ELF-1 (cell line): ENCODE measurements around the gene CLTC.
"Not testable (repeated sequence)": the region's sequence is repeated elsewhere in the genome, so short reads cannot be mapped to it uniquely, and the experiment has no call there.

ENCODE experiments used
- DNase-seq: peaks from one replicate; pipeline ENCODE4 v3.0.0-alpha.2; 2016; ENCODE audit warnings: low read depth, low spot score

The CLTC gene

DNA sequence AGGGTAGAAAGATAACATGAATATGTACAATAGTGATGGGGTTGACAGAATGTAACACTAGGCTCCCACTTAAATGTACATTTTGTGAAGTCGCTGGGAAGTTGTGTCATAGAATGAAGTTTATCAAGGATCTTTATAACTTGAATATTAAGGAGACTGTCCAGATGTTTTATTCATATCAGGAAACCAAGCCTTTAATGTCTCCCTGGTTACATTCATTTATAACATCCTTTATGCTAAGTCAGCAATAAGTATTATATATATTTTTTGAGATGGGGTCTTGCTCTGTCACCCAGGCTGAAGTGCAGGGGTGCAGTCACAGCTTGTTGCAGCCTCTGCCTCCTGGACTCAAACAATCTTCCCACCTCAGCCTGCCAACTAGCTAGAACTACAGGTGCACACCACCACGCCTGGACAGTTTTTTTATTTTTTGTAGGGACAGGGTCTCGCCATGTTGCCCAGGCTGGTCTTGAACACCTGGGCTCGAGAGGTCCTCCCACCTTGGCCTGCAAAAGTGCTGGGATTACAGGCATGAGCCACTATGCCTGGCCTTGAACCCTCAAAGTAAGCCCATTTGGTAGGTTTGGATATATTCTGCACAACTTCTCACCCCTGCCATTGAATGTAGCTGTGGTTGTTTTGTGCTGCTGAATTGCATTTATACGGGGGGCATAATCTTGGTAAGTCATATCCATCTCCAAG, 14.1 kb downstream of the CLTC start:
- DNase-seq = no peak

DNA sequence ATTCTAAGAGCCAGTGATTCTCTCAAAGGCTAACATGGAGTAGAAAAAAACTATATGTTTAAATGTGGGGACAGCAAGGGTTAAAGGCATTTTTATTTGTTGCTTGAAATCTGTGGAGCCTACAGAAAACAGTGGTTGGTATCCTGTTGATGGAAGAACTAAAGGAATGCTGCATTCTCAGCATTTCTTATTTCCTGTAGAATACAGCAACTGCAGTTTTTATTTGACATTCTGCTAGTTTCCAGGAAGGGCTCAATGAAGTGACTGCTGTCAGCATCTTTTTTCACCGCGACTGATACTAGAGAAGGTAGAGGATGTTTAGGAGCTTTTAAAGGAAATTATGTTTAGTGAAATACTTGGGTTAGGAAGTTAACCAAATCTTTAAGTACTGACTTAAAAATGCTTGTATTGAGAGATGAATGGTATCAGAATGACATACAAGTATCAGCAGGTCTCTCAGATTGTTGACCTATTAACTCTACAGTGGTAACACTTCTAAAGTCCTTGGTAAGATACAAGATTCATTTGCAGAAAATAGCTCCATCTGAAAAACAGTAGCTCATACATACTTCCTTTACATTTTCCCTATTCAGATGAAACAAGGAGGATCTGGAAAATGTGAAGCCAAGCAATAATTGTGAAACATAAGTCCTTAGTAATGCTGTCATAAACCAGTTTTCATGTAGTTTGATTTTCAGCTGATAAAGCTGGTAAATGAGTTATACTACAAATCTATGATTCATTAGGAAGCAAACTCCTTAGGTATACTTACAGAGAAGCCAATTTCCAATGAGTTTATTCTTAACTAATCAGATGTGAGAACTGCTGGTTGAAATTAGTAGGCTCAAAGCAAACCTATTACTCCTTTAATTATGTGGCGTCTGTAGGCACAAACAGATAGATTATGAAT, 15.2 kb downstream of the CLTC start:
- no peak for DNase-seq

DNA sequence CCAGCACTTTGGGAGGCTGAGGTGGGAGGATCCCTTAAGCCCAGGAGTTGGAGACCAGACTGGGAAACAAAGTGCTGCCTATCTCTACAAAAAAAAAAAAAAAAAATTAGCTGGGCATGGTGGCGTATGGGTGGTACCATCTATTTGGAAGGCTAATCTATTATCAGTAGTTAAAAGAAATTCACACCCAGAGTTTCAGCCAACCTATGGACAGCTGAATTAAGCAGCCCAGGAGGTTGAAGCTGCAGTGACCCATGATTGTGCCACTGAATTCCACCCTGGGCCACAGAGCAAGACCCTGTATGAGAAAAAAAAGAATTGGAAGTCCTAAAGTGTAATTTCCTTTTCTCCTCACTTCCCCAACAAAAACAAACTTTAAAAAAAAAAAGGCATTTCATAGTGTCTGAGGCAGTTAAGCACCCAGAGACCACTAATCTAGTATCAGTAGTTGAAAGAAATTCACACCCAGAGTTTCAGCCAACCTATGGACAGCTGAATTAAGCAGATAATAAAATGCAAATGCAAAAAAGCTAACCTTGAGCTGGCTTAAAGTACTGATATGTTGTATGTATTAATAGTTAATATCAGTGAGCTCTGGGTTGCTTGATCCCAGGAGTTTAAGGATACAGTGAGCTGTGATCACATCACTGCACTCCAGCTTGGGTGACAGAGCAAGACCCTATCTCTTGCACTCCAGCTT, 18.1 kb downstream of the CLTC start:
- no peak for DNase-seq

DNA sequence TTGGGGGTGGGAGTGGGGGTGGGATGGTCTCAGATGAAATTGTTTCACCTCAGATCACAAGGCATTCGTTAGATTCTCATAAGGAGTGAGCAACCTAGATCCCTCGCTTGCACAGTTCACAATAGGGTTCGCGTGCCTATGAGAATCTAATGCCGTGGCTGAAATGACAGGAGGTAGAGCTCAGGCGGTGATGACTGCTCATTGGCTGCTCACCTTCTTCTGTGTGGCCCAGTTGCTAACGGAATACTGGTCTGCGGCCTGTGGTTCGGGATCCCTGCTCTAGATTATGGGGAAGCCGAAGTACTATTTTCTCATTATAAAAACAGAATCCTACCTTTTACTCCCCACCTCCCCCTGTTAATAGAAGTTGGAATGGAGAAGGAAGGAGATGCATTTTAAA, 18.9 kb downstream of the CLTC start:
- no peak for DNase-seq

DNA sequence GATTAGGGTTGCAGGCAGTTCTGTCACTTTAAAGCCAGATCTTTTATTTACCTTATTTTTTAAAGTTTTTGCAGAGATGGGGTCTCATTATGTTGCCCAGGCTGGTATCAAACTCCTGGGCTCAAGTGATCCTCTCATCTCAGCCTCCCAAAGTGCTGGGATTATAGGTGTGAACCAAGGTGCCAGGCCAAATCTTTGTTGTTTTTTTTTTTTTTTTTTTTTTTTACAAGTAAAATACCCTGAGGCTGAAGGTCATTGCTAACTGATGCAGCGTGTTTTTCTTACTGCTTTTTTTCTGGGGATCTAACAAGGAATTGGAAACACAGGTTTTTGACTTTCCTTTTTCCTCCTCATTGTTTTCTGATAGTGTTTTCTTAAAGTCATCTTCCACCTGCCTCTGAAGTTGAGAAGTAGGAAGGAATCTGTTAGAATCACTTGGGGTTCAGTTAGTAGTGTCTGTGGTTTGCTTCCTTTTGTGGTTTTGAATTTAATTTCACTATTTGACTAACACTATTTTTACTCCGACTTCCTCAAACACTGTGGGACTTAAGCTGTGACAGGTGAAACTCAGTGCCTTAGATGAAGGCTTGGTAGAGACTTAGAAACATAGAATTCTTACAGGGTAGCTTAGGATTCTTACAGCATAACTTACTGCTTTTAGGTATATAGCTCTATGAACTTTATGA, 22.2 kb downstream of the CLTC start:
- DNase-seq = no peak

DNA sequence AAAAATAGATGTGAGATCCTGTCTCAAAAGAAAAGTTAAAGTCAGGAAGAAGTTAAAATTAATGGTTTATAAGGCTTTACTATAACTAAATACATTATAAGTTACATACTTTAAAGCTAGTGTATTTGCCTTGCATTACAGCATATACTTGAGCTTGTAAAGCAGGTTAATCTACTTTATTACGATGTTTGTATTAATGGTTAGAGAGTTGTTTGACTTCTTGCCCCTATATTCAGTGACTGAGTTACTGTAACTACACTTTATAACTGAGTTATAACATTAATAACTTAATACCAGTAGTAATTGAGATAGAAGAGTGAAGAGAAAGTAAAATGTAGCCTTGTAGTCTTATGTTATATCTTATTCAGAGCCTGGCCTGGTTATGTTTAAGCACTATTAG, 22.9 kb downstream of the CLTC start:
- no peak for DNase-seq

DNA sequence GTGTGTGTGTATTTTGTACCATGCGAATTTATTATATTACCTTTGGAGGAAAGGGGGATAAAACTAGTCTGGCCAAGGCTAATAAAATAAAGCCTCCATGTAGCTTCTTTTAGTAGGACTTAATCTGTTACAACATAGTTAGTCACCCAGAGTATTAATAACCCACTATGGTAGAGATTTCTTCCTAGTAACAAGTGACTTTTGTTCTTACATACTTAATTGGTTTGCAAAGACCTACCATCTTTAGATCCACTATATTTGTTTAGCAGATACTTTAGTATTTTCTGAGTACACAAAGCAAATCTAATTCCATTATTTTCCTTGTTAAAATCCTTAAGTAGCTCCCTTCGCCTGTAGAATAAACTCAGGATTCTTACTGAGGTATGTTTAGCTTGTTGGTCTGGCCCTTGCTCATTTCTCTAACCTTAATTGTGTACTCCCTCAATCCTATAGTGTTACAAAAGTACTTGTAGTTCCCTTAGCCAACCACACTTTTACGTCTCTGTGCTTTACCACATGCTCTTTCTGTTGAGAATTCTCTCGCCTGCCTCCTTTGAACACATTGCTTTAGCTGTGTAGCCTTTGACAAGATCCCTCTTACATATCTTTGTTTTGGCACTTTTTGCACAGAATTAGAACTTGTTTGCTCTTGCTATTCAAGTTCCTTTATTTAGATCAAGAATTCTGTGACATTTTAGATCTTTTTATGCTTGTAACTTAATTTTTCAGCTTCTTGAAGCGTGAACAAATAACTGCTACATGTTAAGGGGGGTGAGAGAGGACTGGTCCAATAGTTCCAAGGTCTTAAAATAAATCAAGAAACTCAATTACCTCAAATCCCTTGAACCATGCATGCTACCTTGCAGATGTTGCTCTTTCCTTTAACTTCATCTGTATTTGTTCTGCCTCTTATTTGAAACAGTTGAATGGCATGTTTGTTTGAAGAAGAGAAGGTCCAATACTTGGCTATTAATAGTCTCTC, 23.8 kb downstream of the CLTC start:
- DNase-seq = no peak

DNA sequence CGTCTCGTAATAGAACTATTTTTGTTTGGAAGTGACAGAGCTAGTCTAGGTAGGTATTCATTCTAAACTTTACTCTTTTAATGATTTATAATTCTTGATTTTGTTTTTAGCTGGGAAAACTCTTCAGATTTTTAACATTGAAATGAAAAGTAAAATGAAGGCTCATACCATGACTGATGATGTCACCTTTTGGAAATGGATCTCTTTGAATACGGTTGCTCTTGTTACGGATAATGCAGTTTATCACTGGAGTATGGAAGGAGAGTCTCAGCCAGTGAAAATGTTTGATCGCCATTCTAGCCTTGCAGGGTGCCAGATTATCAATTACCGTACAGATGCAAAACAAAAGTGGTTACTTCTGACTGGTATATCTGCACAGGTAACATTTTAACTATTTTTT, 27.6 kb downstream of the CLTC start:
- no peak for DNase-seq

DNA sequence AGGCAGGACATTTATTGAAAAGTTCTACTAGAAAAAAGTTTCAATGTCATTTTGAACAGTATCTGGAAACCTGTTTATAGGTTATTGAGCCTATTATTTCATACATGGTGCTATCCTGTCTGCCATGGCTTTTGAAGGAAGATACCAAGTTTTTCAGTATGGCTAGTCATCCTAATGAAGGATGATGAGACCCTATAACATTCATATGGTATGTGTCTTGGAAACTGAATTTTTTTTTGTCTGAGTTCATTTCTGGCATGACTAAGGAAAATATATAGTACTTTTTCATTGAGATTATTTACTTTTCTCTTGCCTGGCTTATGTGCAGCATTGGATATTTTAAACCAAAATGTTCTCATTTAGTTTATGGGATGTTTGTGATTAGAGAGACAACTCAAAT, 30.2 kb downstream of the CLTC start:
- no peak for DNase-seq

DNA sequence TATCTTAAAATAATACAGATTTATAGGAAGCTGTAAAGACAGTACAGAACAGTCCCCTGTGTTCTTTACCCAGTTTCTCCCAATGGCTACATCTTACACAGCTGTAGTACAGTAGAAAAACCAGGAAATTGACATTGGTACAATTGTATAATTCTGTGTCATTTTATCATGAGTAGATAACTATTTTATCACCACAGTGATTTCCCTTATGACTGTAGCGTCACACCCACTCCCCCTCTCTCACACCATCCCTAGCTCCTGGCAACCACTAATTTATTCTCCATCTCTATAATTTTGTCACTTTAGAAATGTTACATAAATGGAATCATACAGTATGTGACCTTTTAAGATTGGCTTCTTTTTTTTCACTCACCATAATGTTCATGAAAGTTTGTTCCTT, 30.9 kb downstream of the CLTC start:
- DNase-seq = no peak

DNA sequence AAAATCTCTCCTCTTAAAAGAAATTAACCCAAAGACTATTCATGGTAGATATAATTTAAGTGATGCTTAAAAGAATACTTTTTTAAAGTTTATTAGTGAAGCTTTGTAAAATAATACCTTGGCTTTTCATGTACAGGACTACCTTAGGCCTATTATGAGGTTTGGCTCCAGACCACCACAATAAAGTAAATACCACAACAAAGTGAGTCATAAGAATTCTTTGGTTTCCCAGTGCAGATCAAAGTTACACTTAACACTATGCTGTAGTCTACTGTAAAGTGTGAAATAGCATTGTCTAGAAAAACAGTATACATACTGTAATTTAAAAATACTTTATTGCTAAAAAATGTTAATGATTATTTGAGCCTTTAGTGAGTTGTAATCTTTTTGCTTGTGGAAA, 31.7 kb downstream of the CLTC start:
- no peak for DNase-seq

DNA sequence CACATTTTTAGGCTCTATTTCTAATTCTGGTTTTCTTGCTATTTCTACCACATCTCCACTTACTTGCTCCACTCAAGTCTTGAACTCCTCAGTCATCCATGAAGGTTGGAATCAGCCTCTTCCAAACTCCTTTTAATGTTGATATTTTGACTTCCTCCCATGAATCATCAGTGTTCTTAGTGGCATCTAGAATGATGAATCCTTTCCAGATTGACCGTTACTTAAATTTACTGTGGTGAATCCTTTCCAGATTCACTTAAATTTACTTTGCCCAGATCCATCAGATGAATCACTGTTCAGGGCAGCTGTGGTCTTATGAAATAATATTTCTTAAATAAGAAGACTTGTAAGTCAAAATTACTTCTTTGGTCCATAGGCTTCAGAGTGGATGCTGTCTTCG, 32.4 kb downstream of the CLTC start:
- DNase-seq = no peak

DNA sequence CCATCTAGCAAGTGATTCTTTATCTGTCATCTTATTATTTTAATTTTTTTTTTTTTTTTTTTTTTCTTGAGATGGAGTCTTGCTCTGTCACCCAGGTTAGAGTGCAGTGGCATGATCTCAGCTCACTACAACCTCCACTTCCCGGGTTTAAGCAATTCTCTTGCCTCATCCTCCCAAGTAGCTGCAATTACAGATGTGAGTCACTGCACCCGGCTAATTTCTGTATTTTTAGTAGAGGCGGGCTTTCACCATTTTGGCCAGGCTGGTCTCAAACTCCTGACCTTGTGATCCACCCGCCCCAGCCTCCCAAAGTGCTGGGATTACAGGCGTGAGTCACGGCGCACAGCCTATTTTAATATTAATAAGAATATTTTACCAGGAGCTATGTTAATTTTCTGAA, 36.9 kb downstream of the CLTC start:
- DNase-seq = not testable (repeated sequence)

DNA sequence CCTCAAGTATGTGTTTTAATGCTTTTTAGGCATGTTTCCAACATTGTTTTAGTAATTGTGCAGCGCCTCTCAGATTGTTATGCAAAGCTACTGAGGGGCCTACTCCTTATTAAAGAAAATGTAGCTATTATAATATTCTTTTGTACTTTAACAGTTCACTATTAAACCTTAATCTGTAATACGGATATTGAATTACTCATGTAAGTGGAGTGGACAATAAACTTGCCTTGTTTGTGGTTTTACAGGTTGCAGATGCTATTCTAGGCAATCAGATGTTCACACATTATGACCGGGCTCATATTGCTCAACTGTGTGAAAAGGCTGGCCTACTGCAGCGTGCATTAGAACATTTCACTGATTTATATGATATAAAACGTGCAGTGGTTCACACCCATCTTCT, 46.5 kb downstream of the CLTC start:
- no peak for DNase-seq

DNA sequence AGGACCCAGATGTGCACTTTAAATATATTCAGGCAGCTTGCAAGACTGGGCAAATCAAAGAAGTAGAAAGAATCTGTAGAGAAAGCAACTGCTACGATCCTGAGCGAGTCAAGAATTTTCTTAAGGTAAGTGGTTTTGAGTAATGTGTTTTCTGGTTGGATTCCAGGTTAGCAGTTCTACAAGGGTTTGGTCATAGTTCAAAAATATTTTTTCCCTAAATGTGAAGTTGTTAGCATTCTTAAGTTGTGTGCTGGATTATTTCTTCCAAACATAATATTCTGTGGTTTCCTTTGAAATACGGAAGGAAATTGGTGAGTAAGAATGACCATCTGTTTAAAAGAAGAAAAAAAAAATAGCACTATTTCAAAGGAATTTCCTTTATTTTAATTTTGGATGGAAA, 49.1 kb downstream of the CLTC start:
- DNase-seq = no peak

DNA sequence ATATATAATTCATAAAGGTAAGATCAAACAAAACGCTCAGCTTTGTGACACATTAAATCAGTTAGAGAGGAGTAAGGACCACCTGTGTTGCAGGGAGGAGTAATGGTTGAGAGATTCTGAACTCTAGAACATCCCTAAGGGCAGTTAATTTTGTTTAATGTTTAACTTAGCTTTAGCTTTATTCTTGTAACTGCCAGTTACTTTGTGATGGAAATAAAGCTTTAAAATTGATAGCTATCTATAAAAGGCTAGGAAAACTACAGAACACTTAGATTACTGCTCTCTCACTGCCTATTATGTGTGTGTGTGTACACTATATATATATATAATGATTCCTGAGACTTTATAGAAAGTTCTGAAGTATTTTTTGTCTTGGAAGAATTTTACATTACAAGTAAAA, 49.7 kb downstream of the CLTC start:
- no peak for DNase-seq

DNA sequence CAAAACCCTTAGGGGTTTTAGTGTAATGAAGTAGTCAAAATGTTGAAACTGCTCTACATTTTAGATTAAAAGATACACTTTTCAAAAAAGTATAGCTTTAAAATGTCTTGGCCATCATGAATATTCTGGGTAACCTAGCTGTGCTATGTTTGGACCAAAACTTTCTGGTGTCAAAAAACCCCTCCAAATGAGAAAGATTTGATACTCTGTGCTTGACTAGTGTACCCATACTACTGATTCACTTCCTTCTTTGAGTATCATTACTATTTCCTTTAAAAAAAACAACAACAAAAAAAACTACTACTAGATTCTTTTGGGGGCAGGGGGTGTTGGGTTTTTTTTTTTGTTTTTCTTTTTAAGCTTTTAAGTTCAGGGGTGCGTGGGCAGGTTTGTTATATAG, 50.2 kb downstream of the CLTC start:
- no peak for DNase-seq

DNA sequence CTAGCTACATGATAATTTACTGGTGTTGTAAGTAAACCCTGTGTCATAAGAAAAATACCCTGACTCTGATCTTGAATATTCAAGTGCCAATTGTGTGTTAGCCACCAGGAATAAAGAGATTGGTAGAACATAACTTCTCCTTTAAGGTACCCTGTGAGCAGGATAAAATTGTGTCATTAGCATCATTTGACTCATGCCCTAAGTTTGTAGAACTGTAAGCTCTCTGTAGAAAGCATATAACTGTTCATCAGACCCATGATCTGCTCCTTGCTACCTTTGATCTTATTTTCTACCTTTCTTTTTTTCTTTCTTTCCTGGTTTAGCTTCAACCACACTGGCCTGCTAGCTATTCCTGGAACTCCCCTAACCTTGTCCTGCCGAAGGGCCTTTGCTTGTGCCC, 51.7 kb downstream of the CLTC start:
- no peak for DNase-seq

DNA sequence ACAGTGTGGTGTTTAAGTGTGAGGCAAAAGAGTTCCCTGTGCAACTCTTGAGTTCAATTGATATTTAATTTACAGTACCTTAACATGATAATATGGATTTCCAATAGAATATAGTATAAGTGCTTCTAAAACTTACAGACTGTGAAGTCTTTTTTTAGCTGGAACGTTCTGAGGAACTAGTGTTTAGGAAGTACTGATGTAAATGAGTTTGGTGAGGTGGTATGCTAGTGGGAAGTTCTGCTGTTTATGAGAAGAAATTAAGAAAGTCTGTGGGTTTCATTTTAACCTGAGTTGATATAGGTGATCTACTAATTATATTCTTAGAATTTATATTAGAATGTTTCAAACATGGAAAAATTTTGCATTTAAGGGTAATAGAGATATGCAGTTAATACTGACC, 55.5 kb downstream of the CLTC start:
- no peak for DNase-seq

DNA sequence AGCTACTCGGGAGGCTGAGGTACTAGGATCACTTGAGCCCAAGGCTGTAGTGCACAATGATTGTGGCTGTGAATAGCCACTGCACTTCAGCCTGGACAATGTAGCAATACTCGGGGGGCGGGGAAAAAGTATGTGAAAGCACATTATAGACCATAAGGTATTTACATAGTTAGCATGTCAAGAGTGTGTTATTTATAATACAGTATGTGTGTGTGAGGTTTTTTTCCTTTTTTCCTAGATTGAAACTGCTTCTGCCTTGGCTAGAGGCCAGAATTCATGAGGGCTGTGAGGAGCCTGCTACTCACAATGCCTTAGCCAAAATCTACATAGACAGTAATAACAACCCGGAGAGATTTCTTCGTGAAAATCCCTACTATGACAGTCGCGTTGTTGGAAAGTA, 57.0 kb downstream of the CLTC start:
- no peak for DNase-seq

DNA sequence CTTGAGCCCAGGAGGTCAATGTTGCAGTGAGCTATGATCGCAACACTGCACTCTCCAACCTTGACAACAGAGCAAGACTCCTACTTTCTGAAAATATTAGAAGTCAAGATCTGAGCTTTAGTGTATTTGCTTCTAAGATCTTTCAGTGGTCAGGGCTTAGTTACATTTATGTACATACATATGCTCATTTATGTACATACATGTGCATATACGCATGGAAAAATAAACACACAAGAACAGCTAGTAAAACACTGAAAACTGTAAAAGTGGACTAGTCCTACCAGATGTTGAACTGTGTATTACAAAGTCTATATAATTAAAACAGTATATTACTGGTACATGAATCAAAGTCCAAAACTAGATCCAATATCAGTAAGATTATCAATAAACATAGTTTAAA, 59.2 kb downstream of the CLTC start:
- DNase-seq = no peak
